Astrocyte of the spinal cord (primary cell): ENCODE results near the gene SETD3.

Source experiments
- DNase-seq: peaks from one replicate; pipeline ENCODE4 v3.0.0; 2011; ENCODE audit warnings: low read depth, low spot score
- H3K4me3 ChIP-seq: 2 replicates; pipeline ENCODE4 v1.5.1; 2011; ENCODE audit warnings: low read depth, mild to moderate bottlenecking, low read length, moderate library complexity
- in situ Hi-C: cut with HindIII; loops from 2 replicates; pipeline ENCODE4 v1.10.0; 2017; ENCODE audit warnings: low sequenced_read_pairs
- TF ChIP-seq, protein P1 (sequence below): IDR thresholded peaks from 2 replicates; pipeline ENCODE4 v1.5.1; 2012; ENCODE audit warnings: low read depth, mild to moderate bottlenecking, low read length, inconsistent platforms

SETD3 gene

DNA sequence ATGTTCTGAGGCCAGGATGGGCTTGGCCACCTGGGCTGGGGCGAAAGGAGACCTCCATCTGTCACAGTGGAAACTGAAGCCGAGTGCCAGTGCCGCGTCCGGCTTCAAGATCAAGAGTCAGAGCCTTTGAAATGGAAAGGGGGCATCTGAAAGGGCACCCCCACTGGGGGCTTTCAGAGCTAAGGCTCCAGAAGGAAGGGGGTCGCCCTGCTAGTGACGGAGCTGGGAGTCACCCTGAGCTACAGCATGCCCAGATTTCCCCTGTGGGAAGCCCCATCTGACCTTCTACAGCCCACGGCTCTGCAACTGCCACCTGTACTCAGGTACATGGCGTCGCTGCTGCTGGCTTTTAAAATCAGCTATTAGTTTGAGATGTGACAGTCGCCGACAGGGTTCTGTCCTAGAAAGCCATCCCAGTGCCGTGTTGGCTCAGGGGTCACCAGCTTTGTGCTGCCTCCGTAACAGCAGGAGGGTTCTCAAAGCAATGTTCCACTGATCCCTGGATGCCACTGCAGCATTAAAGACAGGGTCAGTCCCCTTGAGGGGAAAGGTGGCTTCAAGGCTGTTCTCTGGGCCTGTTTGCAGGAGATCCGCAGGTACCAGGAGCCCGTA, 32.0 kb upstream of the SETD3 start:
- DNase-seq, result no peak
- TF ChIP-seq, protein P1, sequence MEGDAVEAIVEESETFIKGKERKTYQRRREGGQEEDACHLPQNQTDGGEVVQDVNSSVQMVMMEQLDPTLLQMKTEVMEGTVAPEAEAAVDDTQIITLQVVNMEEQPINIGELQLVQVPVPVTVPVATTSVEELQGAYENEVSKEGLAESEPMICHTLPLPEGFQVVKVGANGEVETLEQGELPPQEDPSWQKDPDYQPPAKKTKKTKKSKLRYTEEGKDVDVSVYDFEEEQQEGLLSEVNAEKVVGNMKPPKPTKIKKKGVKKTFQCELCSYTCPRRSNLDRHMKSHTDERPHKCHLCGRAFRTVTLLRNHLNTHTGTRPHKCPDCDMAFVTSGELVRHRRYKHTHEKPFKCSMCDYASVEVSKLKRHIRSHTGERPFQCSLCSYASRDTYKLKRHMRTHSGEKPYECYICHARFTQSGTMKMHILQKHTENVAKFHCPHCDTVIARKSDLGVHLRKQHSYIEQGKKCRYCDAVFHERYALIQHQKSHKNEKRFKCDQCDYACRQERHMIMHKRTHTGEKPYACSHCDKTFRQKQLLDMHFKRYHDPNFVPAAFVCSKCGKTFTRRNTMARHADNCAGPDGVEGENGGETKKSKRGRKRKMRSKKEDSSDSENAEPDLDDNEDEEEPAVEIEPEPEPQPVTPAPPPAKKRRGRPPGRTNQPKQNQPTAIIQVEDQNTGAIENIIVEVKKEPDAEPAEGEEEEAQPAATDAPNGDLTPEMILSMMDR, result no peak
- H3K4me3 ChIP-seq, result no peak overlapping the region
- in situ Hi-C loops, result no loop called here

DNA sequence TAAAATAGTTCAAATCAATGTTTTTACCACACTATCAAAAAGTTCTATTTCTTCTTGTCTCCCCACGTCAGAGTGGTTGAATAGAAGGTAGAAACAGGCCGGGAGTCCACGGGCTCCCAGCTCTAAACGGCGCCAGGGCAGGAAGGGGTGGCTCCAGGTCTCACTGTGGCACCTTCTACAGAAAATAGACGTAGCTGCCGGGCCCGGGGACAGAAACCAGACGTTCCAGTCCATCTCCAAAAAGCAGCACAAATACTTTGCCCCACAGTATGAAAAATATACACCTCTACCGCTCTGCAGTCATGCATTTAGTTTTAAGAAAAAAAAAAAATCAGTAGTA, 31.4 kb upstream of the SETD3 start:
- TF ChIP-seq, protein P1, result no peak
- in situ Hi-C loops, result no loop called here
- DNase-seq, result no peak
- H3K4me3 ChIP-seq, result no peak overlapping the region

DNA sequence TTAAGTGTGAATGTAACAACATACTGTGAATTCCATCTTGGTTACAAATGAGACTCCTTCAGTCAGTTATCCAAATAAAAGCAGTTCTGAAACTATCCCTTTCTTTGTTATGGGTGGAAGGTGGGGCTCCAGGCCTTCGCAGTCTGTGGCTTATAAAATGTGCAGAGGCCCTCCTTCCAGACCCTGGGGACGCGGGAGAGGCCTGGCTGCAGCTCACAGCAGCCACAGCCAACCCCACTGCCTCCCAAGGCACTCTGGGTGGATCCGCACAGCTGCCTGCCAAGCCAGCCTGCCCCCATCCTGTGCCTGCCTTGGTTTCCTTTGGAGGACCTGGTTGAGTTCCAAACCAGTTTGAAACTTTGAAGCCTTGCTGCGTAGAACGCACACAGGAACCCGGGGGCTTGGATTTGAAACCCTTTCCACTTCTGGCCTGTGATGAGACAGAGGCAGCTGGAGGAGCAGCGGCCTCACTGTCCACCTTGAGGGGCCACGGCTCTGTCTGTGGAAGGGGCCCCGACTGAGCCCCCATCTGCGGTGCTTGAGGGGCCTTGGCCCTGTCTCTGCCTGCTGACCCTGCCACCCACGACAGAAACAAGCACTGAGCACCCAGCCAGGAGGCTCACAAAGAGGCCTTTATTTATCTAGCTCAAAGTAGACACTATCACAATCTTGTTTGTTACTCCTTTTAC, 30.9 kb upstream of the SETD3 start:
- in situ Hi-C loops, result no loop called here
- no peak overlapping the region for H3K4me3 ChIP-seq
- peak; percentile 44 for DNase-seq
- TF ChIP-seq, protein P1, result no peak

DNA sequence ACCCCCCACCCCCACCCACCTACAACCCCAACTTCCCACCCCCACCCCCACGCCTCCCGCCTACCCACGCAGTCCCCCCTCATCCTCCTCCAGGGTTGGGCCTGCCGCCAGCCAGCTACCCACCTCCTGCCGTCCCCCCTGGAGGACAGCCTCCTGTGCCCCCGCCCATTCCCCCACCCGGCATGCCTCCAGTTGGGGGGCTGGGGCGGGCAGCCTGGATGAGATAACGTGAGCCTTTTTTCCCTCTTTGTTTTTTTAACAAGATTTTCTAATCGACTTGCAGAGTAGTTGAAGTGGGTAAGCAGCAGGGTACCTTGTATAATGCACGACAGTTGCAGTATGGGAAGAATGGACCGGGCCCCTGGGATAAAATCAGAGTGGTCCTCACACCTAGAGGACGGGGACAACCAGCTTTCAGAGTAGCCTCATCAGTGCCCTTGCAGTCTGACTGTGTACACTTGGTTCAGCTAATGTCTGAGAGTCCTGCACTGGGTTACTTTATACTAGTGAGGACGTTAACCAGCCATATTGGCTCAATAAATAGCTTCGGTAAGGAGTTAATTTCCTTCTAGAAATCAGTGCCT, 30.0 kb upstream of the SETD3 start:
- TF ChIP-seq, protein P1, result no peak
- no peak overlapping the region for H3K4me3 ChIP-seq
- DNase-seq, result no peak
- in situ Hi-C loops, result no loop called here

DNA sequence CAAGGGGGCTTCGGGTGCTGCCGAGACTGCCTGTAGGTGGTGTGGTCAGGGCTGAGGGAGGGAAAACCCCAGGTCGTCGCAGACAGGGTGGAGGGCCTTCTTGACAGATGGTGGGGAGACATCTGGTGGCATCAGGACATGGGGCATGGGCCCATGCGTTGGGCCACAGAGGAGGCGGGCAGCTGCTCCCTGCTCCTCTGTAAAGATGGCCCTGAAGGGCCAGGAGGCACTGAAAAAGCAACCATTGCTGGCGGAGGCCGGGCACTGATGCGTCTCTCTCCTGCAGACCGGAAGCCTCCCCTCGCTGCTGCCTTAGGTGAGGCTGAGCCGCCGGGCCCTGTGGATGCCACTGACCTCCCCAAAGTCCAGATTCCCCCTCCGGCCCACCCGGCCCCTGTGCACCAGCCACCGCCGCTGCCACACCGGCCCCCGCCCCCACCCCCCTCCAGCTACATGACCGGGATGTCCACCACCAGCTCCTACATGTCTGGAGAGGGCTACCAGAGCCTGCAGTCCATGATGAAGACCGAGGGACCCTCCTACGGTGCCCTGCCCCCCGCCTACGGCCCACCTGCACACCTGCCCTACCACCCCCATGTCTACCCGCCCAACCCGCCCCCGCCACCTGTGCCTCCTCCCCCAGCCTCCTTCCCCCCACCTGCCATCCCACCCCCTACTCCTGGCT, 29.4 kb upstream of the SETD3 start:
- no peak overlapping the region for H3K4me3 ChIP-seq
- TF ChIP-seq, protein P1, result no peak
- no peak for DNase-seq
- in situ Hi-C loops, result no loop called here

DNA sequence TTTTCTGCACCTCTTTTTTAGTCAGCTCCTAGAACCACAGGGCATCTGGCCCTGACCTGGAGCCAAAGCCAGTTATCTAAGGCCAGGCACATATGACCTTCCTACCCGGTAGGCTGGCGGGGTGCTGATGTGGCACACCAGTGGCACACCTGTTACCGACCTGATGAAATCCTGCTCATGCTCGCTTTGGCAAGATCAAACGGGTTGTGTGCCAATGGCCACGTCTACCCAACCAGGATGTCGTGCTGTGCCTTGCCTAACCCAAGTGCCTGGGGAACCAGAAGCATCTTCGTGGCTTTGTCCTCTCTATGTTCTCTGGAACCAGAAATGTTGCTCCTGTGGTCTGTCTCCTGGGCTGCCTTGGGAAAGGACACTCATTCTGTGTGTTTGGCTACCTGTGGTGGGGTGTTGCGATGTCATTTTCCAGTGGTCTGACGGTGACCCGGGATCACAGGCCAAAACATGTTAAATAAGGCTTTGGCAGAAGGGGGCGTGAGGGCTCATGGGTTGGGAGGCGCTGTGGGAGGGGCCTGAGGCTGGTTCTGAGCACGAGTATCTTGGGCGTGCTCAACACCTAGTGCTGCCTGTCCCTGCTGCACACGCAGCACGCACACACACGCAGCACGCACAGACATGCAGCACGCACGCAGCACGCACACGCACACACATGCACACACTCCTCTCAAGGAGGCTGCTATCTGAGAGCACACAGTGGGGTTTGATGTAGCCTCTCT, 28.4 kb upstream of the SETD3 start:
- TF ChIP-seq, protein P1, result no peak
- no peak for DNase-seq
- H3K4me3 ChIP-seq, result no peak overlapping the region
- in situ Hi-C loops, result no loop called here
